ACC112 (cell line): ENCODE data around the gene LRRN2.
"Not testable (repeated sequence)": the region's sequence is repeated elsewhere in the genome, so short reads cannot be mapped to it uniquely, and the experiment has no call there.

Experiments
- H2AFZ ChIP-seq: fragments of 200-600 bp; sonication (generic); one replicate; pipeline ENCODE4 v1.6.0; 2017; ENCODE audit warnings: antibody characterized with exemption, low read length; ENCODE audit not compliant: unreplicated experiment
- H3K27ac ChIP-seq: fragments of 200-600 bp; sonication (generic); 2 replicates; pipeline ENCODE4 v1.5.1; 2014; ENCODE audit warnings: low read depth, mild to moderate bottlenecking, antibody characterized with exemption, low read length, moderate library complexity
- H3K27me3 ChIP-seq: fragments of 200-600 bp; sonication (generic); 2 replicates; pipeline ENCODE4 v1.6.1; 2014; ENCODE audit warnings: mild to moderate bottlenecking, antibody characterized with exemption, low read length, moderate library complexity, mixed read lengths; ENCODE audit not compliant: insufficient read depth
- H3K36me3 ChIP-seq: fragments of 200-600 bp; sonication (generic); 2 replicates; pipeline ENCODE4 v1.6.1; 2016; ENCODE audit warnings: mild to moderate bottlenecking, antibody characterized with exemption, low read length, moderate library complexity, mixed read lengths; ENCODE audit not compliant: insufficient read depth
- H3K4me1 ChIP-seq: fragments of 200-600 bp; sonication (generic); one replicate; pipeline ENCODE4 v1.6.1; 2016; ENCODE audit warnings: low read length, mixed read lengths; ENCODE audit not compliant: insufficient read depth, unreplicated experiment, control insufficient read depth
- H3K4me3 ChIP-seq: fragments of 200-600 bp; sonication (generic); 2 replicates; pipeline ENCODE4 v1.5.1; 2014; ENCODE audit warnings: mild to moderate bottlenecking, low read depth, low read length
- H3K79me2 ChIP-seq: fragments of 200-600 bp; sonication (generic); one replicate; pipeline ENCODE4 v1.6.0; 2016; ENCODE audit warnings: low read length; ENCODE audit not compliant: control insufficient read depth, unreplicated experiment, insufficient read depth

LRRN2 gene

DNA sequence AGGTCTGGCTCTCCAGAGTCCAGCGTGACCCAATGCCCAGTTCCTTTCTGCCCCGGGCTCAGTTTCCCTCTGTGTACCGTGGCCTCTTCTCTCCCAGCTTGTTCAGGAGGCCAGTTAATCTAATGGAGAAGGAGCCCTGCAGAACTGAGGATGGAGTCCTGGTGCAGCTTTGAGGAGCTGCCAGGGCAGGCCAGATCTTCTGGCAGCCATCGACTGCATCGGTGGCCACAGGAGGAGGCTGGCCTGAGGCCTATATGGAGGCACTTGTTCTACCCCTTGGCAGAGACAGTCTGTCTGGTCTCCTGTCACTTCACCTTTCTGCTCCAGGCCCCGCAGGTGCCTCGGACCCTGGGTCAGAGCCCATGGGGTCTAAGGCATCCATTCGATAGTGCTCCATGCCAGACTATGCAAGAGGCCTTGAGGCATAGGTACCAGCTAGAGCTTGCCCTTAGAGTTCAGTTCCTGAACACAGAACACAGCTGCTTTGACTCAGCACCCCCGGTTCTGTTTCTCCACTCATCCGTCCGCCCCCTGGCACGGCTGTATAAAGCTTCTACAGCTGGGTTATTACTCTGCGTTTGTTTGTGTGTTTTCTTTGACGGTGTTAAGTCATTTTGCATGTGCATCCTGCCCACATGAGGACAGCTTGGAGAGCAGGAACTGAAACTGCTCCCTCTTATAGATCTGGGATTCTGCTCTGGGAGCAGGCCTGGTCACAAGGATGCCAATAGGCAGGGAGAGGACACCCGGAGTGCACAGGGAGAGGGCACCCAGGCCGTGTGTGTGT, 18.5 kb upstream of the LRRN2 start:
- H3K4me1 ChIP-seq: no peaks in the 10 kb centered on the region
- no peaks in the 10 kb centered on the region for H3K36me3 ChIP-seq
- H2AFZ ChIP-seq: no peak overlapping the region
- no peak overlapping the region for H3K27ac ChIP-seq
- peaks cover 77% of the 10 kb centered on the region for H3K27me3 ChIP-seq
- H3K79me2 ChIP-seq: no peaks in the 10 kb centered on the region
- H3K4me3 ChIP-seq: no peak overlapping the region

DNA sequence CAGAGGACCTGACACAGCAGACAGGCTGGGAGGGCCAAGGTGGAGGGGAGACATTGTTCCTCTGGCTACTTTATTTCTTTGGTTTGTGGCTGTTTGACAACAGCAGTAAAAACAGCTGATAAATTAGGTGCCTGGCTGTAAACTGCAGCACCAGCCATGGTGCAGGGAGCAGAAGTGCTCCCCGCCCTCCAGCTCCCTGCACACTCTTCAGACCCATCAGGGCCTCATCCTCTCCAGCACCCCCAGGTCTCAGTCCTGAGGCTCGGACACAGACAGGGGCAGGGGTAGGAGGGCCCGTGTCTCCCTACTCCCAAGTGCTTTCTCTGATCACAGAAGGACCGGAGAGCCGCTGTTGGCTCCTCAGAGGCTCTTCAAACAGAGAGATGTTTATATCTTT, 17.7 kb upstream of the LRRN2 start:
- H3K4me3 ChIP-seq: no peak overlapping the region
- H3K27me3 ChIP-seq: peaks cover 77% of the 10 kb centered on the region
- no peaks in the 10 kb centered on the region for H3K36me3 ChIP-seq
- H3K27ac ChIP-seq: no peak overlapping the region
- no peaks in the 10 kb centered on the region for H3K4me1 ChIP-seq
- no peaks in the 10 kb centered on the region for H3K79me2 ChIP-seq
- no peak overlapping the region for H2AFZ ChIP-seq

DNA sequence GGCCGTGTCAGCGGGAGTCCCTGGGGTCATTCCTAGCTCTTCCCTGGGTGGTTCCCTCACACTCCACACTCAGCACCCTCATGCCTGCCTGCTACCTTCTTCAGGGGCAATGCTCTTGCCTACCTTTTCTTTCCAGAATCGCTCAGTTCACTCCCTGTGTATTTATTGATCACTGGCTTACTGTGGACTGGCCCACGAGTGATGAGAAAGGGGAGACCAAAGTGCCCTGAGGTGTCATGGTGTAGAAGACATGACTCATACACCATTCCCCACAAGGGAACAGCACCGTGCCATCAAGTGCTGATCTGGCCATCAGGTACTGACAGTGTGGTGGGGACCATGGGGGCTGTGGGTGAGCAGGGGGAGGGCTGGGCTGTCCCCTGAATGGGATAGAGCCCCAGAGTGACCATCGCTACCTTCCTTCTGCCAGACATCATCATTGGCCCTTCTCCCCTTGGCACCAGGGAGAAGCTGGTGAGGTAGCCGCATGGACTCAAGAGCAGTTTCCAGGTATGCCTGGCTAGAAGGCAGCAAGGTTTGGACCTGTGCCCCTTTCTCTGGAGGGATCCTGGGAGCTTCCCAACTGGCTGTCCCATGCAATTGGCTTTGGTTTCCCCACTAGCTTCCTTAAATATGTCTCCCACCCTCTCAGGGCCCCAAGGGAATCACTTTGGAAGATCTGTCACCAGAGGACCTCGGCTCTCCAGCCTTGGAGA, 17.2 kb upstream of the LRRN2 start:
- Histone ChIP-seq H3K27ac (no peak overlapping the region), H3K4me1 (no peaks in the 10 kb centered on the region), H3K36me3 (no peaks in the 10 kb centered on the region), H2AFZ (no peak overlapping the region), H3K4me3 (no peak overlapping the region), H3K27me3 (peaks cover 80% of the 10 kb centered on the region), H3K79me2 (no peaks in the 10 kb centered on the region)

DNA sequence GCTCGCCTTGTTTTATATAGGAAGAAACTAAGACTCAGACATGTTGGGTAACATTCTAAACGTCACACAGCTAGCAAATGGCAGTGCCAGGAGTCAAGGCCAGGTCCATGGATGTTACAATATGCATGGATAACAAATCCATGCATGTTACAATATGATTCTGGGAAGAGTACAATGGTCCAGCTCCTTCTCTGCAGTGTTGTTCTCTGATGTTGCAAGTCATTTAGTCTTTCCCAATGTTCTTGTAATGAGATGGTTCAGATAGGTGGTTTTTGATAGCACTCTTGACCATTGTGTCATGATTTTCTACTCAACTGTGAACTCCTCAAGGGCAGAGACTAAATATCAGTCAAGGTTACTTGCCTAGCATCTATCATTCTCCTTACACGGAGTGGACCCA, 15.7 kb upstream of the LRRN2 start:
- H3K27ac ChIP-seq: no peak overlapping the region
- H3K36me3 ChIP-seq: no peaks in the 10 kb centered on the region
- H3K79me2 ChIP-seq: no peaks in the 10 kb centered on the region
- H3K27me3 ChIP-seq: peaks cover 84% of the 10 kb centered on the region
- H2AFZ ChIP-seq: no peak overlapping the region
- no peaks in the 10 kb centered on the region for H3K4me1 ChIP-seq
- no peak overlapping the region for H3K4me3 ChIP-seq

DNA sequence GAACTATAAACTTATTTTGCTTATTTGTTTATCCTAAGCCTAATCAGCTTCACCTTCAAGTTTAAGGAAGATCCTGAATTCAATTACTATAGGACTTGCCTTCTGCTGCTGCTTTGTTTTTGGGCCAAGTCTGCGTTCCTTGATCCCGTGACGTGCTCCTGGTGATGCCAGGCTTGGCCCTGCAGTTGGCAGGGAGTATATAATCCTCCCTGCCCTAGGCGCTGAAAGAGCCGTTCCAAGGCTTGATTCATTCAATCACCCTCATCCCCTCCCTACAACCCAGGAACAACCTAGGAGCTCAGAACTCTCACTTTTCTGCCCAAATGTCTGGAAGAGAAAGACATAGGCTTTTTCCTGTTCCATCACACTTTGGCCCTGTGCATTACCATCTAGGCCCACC, 12.4 kb upstream of the LRRN2 start:
- Histone ChIP-seq H3K36me3 (no peaks in the 10 kb centered on the region), H3K4me3 (no peak overlapping the region), H3K79me2 (no peaks in the 10 kb centered on the region), H2AFZ (no peak overlapping the region), H3K4me1 (no peaks in the 10 kb centered on the region), H3K27ac (no peak overlapping the region), H3K27me3 (peaks cover 87% of the 10 kb centered on the region)

DNA sequence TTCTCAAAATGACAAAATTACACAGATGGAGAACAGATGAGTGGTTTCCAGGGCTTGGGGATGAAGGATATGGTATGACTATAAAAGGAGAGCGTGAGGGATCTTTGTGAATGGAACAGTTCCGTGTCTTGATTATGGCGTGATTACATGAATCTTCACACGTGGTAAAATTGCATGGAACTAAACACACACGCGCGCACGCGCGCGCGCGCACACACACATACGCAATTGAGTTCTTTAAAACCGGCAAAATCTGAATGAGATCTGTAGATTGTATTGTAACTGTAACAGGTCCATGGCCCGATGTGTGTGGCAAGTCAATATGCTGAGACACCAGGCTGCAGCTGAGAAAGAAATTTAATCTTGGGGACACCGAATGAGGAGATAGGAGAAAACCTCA, 11.1 kb upstream of the LRRN2 start:
- H3K4me1 ChIP-seq: no peaks in the 10 kb centered on the region
- peaks cover 82% of the 10 kb centered on the region for H3K27me3 ChIP-seq
- no peak overlapping the region for H2AFZ ChIP-seq
- H3K79me2 ChIP-seq: no peaks in the 10 kb centered on the region
- no peaks in the 10 kb centered on the region for H3K36me3 ChIP-seq
- no peak overlapping the region for H3K4me3 ChIP-seq
- H3K27ac ChIP-seq: no peak overlapping the region

DNA sequence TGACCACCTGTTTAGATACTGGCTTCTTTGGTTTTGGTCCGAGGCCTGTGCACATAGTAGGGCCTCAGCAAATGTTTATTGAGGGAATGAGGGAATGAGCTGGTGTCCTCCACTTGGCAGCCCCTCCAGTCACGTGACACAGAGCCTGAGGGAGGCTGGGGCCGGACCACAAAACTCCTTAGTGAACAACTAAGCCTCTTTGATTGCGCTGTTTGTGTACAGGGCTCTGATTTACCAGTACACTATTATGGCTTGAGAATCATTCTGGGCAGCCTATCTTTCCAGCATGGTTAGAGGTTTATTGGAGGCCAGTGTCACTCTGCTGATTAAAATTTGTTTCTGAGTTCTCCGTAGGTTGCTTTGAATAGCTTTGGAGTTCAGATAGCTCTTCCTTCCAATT, 10.2 kb upstream of the LRRN2 start:
- Histone ChIP-seq H3K36me3 (no peaks in the 10 kb centered on the region), H3K4me3 (no peak overlapping the region), H2AFZ (no peak overlapping the region), H3K79me2 (no peaks in the 10 kb centered on the region), H3K4me1 (no peaks in the 10 kb centered on the region), H3K27me3 (peaks cover 75% of the 10 kb centered on the region), H3K27ac (no peak overlapping the region)

DNA sequence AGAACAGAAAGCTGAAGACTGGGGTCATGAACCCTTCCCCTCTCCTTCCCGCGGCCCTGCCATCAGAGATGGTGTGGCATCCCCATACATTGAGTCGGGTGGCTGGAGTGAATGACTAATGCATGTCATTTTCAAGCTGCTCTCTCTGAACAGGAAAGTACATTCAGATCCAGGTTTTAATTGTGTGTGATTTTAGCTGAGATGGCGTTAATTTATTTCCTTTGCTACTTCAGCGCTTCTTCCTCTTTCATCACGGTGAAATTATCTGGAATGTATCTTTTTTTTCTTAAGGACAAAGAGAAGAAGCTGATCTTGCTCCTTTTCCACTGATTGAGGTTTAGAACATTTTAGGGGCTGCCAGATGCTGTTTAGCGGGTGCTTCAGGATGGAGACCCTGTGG, 8.6 kb upstream of the LRRN2 start:
- Histone ChIP-seq H3K4me1 (no peaks in the 10 kb centered on the region), H2AFZ (no peak overlapping the region), H3K79me2 (no peaks in the 10 kb centered on the region), H3K27ac (no peak overlapping the region), H3K36me3 (no peaks in the 10 kb centered on the region), H3K4me3 (no peak overlapping the region), H3K27me3 (peaks cover 69% of the 10 kb centered on the region)

DNA sequence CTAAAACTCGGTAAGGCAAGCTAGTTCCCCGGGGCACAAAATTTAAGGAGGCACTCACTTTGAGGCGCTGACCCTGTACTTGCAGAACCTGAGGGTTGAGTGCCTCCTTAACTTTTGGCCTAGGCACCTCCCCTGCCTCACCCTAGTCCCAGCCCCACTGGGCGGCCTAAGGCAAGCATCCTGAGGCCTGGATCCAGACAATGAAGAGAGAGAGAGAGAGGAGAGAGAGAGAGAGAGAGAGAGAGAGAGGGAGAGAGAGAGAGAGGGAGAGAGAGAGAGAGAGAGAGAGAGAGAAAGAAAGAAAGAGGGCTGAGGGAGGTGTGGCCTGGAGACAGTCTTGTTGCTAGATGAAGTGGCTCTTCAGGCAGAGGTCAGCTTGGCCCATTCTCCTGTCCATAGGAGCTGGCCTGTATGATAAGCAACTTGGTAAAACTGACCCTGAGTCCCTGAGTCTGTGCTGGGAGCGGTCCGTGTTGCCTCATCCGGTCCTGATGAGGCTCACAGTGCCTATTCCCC, 7.4 kb upstream of the LRRN2 start:
- peaks cover 75% of the 10 kb centered on the region for H3K27me3 ChIP-seq
- no peak overlapping the region for H3K4me3 ChIP-seq
- no peaks in the 10 kb centered on the region for H3K4me1 ChIP-seq
- no peaks in the 10 kb centered on the region for H3K36me3 ChIP-seq
- no peak overlapping the region for H2AFZ ChIP-seq
- no peaks in the 10 kb centered on the region for H3K79me2 ChIP-seq
- no peak overlapping the region for H3K27ac ChIP-seq

DNA sequence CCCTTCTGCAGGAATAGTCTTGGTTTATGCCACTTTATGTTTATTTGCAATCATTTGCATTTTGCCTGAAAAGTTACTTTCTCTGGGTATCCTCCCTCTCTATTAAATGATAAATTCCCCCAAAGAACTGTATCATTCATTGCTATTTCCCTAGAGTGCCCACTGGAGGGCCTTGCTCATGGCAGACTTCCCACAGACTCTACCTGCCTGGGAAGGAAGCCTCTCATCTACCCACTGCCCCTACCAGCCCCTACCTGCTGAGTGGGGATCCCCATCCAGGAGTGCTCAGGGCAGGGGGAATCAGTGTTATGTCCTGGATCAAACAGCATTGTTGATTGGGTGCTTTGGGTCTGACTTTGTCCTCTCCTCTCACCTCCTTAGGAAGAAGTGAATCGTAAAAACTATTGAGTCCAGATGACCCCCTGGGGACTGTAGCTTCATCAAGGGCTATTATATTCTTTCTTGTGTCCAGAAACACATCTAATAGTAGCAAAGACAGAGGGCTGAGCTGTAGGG, 6.8 kb upstream of the LRRN2 start:
- no peak overlapping the region for H3K27ac ChIP-seq
- no peak overlapping the region for H3K4me3 ChIP-seq
- H3K4me1 ChIP-seq: no peaks in the 10 kb centered on the region
- H3K36me3 ChIP-seq: no peaks in the 10 kb centered on the region
- H3K27me3 ChIP-seq: peaks cover 75% of the 10 kb centered on the region
- no peaks in the 10 kb centered on the region for H3K79me2 ChIP-seq
- H2AFZ ChIP-seq: no peak overlapping the region

DNA sequence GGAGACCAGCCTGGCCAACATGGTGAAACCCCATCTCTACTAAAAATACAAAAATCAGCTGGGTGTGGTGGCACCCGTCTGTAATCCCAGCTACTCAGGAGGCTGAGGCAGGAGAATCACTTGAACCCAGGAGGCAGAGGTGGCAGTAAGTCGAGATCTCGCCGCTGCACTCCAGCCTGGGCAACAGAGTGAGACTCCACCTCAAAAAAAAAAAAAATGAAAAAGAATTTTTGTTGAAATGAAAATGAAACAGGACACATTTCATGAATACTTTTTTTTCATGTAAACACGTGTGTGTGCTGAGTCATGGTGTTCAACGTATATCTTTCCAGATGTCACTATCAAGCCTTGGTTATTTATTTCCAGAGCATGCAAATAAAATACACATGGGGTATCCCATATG, 5.8 kb upstream of the LRRN2 start:
- H3K36me3 ChIP-seq, H3K4me1 ChIP-seq, H3K4me3 ChIP-seq, H3K27ac ChIP-seq, H2AFZ ChIP-seq, H3K79me2 ChIP-seq: not testable (repeated sequence)
- peaks cover 76% of the 10 kb centered on the region for H3K27me3 ChIP-seq
